ENCODE data around the gene ZNF785. TPM values are rescaled to one million over a fixed set of nuclear protein-coding genes. Genes with fewer than 3 reads are reported as not detected.

The ZNF785 gene
- total RNA-seq, 4 donors from 2014 or later, result 6.8 to 10.9 (median 7.3) TPM

- DNase-seq (ENCODE audit: extremely low spot score), result no peak
- H3K4me3 ChIP-seq, result no peak overlapping the region
- peaks cover 0 to 5% (median 1%) of the 10 kb centered on the region in 4 donors for H3K27me3 ChIP-seq
- no peaks in the 10 kb centered on the region for H3K4me1 ChIP-seq
- H3K27ac ChIP-seq (replicated peaks in 1 of 4), result no peak overlapping the region
- 53% methylated on average over 3 of the region's 3 CpGs for WGBS
- no peaks in the 10 kb centered on the region for H3K36me3 ChIP-seq
- intact Hi-C loops (cut with DNase I), result no loop called here
- TF ChIP-seq, protein P1, sequence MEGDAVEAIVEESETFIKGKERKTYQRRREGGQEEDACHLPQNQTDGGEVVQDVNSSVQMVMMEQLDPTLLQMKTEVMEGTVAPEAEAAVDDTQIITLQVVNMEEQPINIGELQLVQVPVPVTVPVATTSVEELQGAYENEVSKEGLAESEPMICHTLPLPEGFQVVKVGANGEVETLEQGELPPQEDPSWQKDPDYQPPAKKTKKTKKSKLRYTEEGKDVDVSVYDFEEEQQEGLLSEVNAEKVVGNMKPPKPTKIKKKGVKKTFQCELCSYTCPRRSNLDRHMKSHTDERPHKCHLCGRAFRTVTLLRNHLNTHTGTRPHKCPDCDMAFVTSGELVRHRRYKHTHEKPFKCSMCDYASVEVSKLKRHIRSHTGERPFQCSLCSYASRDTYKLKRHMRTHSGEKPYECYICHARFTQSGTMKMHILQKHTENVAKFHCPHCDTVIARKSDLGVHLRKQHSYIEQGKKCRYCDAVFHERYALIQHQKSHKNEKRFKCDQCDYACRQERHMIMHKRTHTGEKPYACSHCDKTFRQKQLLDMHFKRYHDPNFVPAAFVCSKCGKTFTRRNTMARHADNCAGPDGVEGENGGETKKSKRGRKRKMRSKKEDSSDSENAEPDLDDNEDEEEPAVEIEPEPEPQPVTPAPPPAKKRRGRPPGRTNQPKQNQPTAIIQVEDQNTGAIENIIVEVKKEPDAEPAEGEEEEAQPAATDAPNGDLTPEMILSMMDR (IDR thresholded peaks at IDR 0.05), result no peak
- no peak for TF ChIP-seq POLR2A (IDR thresholded peaks at IDR 0.05; ENCODE audit: low read depth)
- TF ChIP-seq POLR2AphosphoS5 (IDR thresholded peaks at IDR 0.05), result no peak
- TF ChIP-seq EP300 (IDR thresholded peaks at IDR 0.05), result no peak
- no peaks in the 10 kb centered on the region for H3K9me3 ChIP-seq
These were observed 34.7 kb upstream of the ZNF785 start for GRCh38 chr16:30620169-30620568.

GRCh38 chr16:30619638-30620037 lies 34.1 kb upstream of the ZNF785 start:
- H3K4me1 ChIP-seq, result no peaks in the 10 kb centered on the region
- intact Hi-C loops (cut with DNase I), result loop anchor here (10.0 kb wide), 1 partner anchor 175 kb away; the partner anchor contains the start of gene SEPHS2
- H3K27me3 ChIP-seq, result peaks cover 0 to 6% (median 3%) of the 10 kb centered on the region in 4 donors
- no peaks in the 10 kb centered on the region for H3K36me3 ChIP-seq
- no peak overlapping the region for H3K27ac ChIP-seq (replicated peaks in 1 of 4)
- H3K9me3 ChIP-seq, result no peaks in the 10 kb centered on the region
- DNase-seq (ENCODE audit: extremely low spot score), result no peak
- no peak overlapping the region for H3K4me3 ChIP-seq
- TF ChIP-seq EP300 (IDR thresholded peaks at IDR 0.05) (no peak), POLR2AphosphoS5 (IDR thresholded peaks at IDR 0.05) (no peak), POLR2A (IDR thresholded peaks at IDR 0.05; ENCODE audit: low read depth) (no peak)
- TF ChIP-seq, protein P1 (IDR thresholded peaks at IDR 0.05), result no peak
- 91% methylated on average over 5 of the region's 5 CpGs for WGBS

DNA sequence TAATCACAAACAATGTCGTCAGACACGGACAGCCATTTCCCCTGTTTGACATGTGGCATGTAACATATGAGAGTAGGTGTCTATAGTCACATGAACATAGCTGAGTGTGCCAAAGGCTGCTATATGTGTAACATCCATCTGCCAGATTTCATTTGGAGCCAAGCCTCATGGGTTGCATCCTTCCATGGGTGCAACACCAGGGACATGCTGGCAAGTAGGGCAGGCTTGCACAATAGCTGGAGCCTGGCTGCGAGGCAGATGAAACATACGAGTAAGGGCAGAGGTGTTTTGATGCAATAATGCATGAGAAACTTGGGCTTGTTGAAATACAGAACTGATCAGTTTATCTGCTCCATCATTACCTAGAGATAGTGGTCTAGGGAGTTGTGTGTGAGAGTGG lies 33.7 kb upstream of the ZNF785 start:
- Histone ChIP-seq H3K4me1 (no peaks in the 10 kb centered on the region), H3K36me3 (no peaks in the 10 kb centered on the region), H3K27me3 (peaks cover 0 to 6% (median under 1%) of the 10 kb centered on the region in 4 donors), H3K4me3 (no peak overlapping the region), H3K9me3 (no peaks in the 10 kb centered on the region), H3K27ac (replicated peaks in 1 of 4) (no peak overlapping the region)
- intact Hi-C loops (cut with DNase I), result loop anchor here (10.0 kb wide), 1 partner anchor 174 kb away; the partner anchor contains the start of gene SEPHS2
- 80% methylated on average over 4 of the region's 4 CpGs for WGBS
- no peak for TF ChIP-seq POLR2A (IDR thresholded peaks at IDR 0.05; ENCODE audit: low read depth)
- DNase-seq (ENCODE audit: extremely low spot score), result no peak

GRCh38 chr16:30615358-30616091 lies 30.0 kb upstream of the ZNF785 start:
- Histone ChIP-seq H3K27ac (replicated peaks in 1 of 4) (no peak overlapping the region), H3K4me1 (peaks cover 3 to 6% (median 4%) of the 10 kb centered on the region in 4 donors), H3K4me3 (no peak overlapping the region), H3K36me3 (no peaks in the 10 kb centered on the region), H3K9me3 (no peaks in the 10 kb centered on the region), H3K27me3 (peaks cover 0 to 6% (median 0%) of the 10 kb centered on the region in 4 donors)
- TF ChIP-seq POLR2AphosphoS5 (IDR thresholded peaks at IDR 0.05), result no peak
- TF ChIP-seq, protein P1 (IDR thresholded peaks at IDR 0.05), result peak in 1 of 3 experiments; percentile 41
- 53% methylated on average over 7 of the region's 12 CpGs for WGBS
- DNase-seq (ENCODE audit: extremely low spot score), result no peak
- intact Hi-C loops (cut with DNase I), result loop anchor here (10.0 kb wide), 1 partner anchor 171 kb away; the partner anchor contains the start of gene SEPHS2

GRCh38 chr16:30609926-30610839 lies 24.7 kb upstream of the ZNF785 start, which contains the start of gene ZNF689:
Gene ZNF689 (minus strand): TSS chr16:30610389. CDS start chr16:30610041, 348 bp downstream.
- intact Hi-C loops (cut with DNase I), result loop anchor here (10.0 kb wide), 1 partner anchor 165 kb away; the partner anchor contains the start of gene SEPHS2
- Histone ChIP-seq H3K36me3 (peaks cover 3 to 34% (median 30%) of the 10 kb centered on the region in 4 donors), H3K4me3 (peak within 1 kb of the TSS; percentile 71 to 91 (median 83)), H3K27ac (replicated peaks in 1 of 4) (peak within 1 kb of the TSS; percentile 87 to 99 (median 94)), H3K4me1 (peaks cover 13 to 33% (median 26%) of the 10 kb centered on the region in 4 donors), H3K9me3 (no peaks in the 10 kb centered on the region), H3K27me3 (peaks cover 0 to 4% (median 0%) of the 10 kb centered on the region in 4 donors)
- under 1% methylated on average over 40 of the region's 63 CpGs for WGBS
- DNase-seq (ENCODE audit: extremely low spot score), result peak; percentile 100
- TF ChIP-seq, protein P1 (IDR thresholded peaks at IDR 0.05), result peak in 1 of 3 experiments; percentile 7
- no peak for TF ChIP-seq EP300 (IDR thresholded peaks at IDR 0.05)
- peak; percentile 74 to 75 for TF ChIP-seq POLR2AphosphoS5 (IDR thresholded peaks at IDR 0.05)
- TF ChIP-seq POLR2A (IDR thresholded peaks at IDR 0.05; ENCODE audit: low read depth), result no peak

All from esophagus muscularis mucosa (tissue), 4 donors.